Neural crest cell (in vitro differentiated cells): ENCODE measurements around the gene GNG8. TPM values are rescaled to one million over a fixed set of nuclear protein-coding genes. Genes with fewer than 3 reads are reported as not detected.

Experiments
- DNase-seq: peaks from one replicate; pipeline ENCODE4 v3.0.0; 2021; ENCODE audit warnings: low read depth, mixed read lengths, low spot score
- H3K27ac Mint-ChIP-seq: one replicate; pipeline ENCODE4 v1.8.0; 2021; ENCODE audit warnings: mild to moderate bottlenecking, mixed read lengths; ENCODE audit not compliant: unreplicated experiment
- H3K27me3 Mint-ChIP-seq: 2 replicates; pipeline ENCODE4 v1.8.0; 2021; ENCODE audit warnings: low read depth, mild to moderate bottlenecking, mixed read lengths
- H3K36me3 Mint-ChIP-seq: 2 replicates; pipeline ENCODE4 v1.8.0; 2021; ENCODE audit warnings: low read depth, mild to moderate bottlenecking, mixed read lengths
- H3K4me1 Mint-ChIP-seq: 2 replicates; pipeline ENCODE4 v1.8.0; 2021; ENCODE audit warnings: mixed read lengths
- H3K4me3 Mint-ChIP-seq: one replicate; pipeline ENCODE4 v1.8.0; 2021; ENCODE audit warnings: mild to moderate bottlenecking, mixed read lengths
- H3K9me3 Mint-ChIP-seq: 2 replicates; pipeline ENCODE4 v1.8.0; 2021; ENCODE audit warnings: mixed read lengths
- CTCF ChIP-seq: fragments of 200-600 bp; sonication (generic); conservative IDR thresholded peaks from 2 replicates; pipeline ENCODE4 v1.5.0; 2021; ENCODE audit warnings: antibody characterized with exemption, mild to moderate bottlenecking
- total RNA-seq: library from RNA; stranded (reverse); gene quantifications from 2 replicates; pipeline ENCODE4 v1.2.1, GENCODE V29; 2021

The GNG8 gene
- total RNA-seq, 1 donor from 2014 or later, result not detected

- Mint-ChIP-seq H3K27ac (no peak overlapping the region), H3K36me3 (no peaks in the 10 kb centered on the region), H3K4me3 (no peak overlapping the region), H3K9me3 (no peaks in the 10 kb centered on the region), H3K27me3 (no peaks in the 10 kb centered on the region), H3K4me1 (no peaks in the 10 kb centered on the region)
- TF ChIP-seq CTCF, result no peak
- DNase-seq, result no peak
Measured at GRCh38 chr19:46668662-46669061, 32.7 kb upstream of the GNG8 start.

- Mint-ChIP-seq H3K4me1 (peaks cover 16% of the 10 kb centered on the region), H3K9me3 (no peaks in the 10 kb centered on the region), H3K36me3 (no peaks in the 10 kb centered on the region), H3K4me3 (no peak overlapping the region), H3K27ac (no peak overlapping the region), H3K27me3 (peaks cover 3% of the 10 kb centered on the region)
- TF ChIP-seq CTCF, result no peak
- no peak for DNase-seq
Measured at GRCh38 chr19:46665072-46665471, 29.1 kb upstream of the GNG8 start.

- peaks cover 28% of the 10 kb centered on the region for H3K4me1 Mint-ChIP-seq
- H3K9me3 Mint-ChIP-seq, result no peaks in the 10 kb centered on the region
- no peaks in the 10 kb centered on the region for H3K36me3 Mint-ChIP-seq
- H3K4me3 Mint-ChIP-seq, result peak overlapping the region; percentile 70
- H3K27me3 Mint-ChIP-seq, result peaks cover 10% of the 10 kb centered on the region
- peak; percentile 69 for DNase-seq
- H3K27ac Mint-ChIP-seq, result peak overlapping the region; percentile 76
- peak; percentile 94 for TF ChIP-seq CTCF
Measured at GRCh38 chr19:46661735-46662592, 26.0 kb upstream of the GNG8 start.

- Mint-ChIP-seq H3K4me1 (peaks cover 28% of the 10 kb centered on the region), H3K27me3 (peaks cover 10% of the 10 kb centered on the region)
- TF ChIP-seq CTCF, result no peak
Measured at GRCh38 chr19:46661020-46661731, 25.2 kb upstream of the GNG8 start, which contains the start of gene DACT3. Gene DACT3 (minus strand): TSS chr19:46661182. CDS start chr19:46661064, 118 bp downstream.

GRCh38 chr19:46660551-46661019 lies 24.6 kb upstream of the GNG8 start:
- DNase-seq, result no peak
- Mint-ChIP-seq H3K9me3 (no peaks in the 10 kb centered on the region), H3K27ac (no peak overlapping the region), H3K4me3 (peak overlapping the region; percentile 84), H3K36me3 (no peaks in the 10 kb centered on the region), H3K27me3 (peaks cover 10% of the 10 kb centered on the region), H3K4me1 (peaks cover 28% of the 10 kb centered on the region)
- peak; percentile 1 for TF ChIP-seq CTCF

More at GRCh38 chr19:46661020-46661731, 25.2 kb upstream of the GNG8 start, which contains the start of gene DACT3:
- H3K27ac Mint-ChIP-seq, result peak within 1 kb of the TSS; percentile 76
- DNase-seq, result peak; percentile 100
- no peaks in the 10 kb centered on the region for H3K9me3 Mint-ChIP-seq
- peak within 1 kb of the TSS; percentile 84 for H3K4me3 Mint-ChIP-seq
- no peaks in the 10 kb centered on the region for H3K36me3 Mint-ChIP-seq
